Fibroblast of lung (primary cell): Measurements from ENCODE around the gene GRM6.

Experiments used
- CTCF ChIP-seq, 2 donors: IDR thresholded peaks in 1 of 2; conservative IDR thresholded peaks in 1 of 2; 1 replicate in 1 of 2; 2 replicates in 1 of 2; pipeline ENCODE4 v1.5.1; 2011 to 2012; ENCODE audit warnings: low read length in 2 of 2, control low read depth in 1 of 2, inconsistent platforms in 1 of 2, low read depth in 1 of 2, mild to moderate bottlenecking in 1 of 2
- EZH2 ChIP-seq: IDR thresholded peaks from 2 replicates; pipeline ENCODE4 v1.5.1; 2012; ENCODE audit warnings: low read length, control low read depth, mild to moderate bottlenecking; ENCODE audit errors: missing control alignments

GRCh38 chr5:178997191-178997590 lies 2.1 kb upstream of the GRM6 start:
- TF ChIP-seq CTCF (conservative IDR thresholded peaks at IDR 0.05 in 1 of 2, IDR thresholded peaks at IDR 0.05 in 1 of 2; ENCODE audit: low read depth in 1 of 2, low read length in 2 of 2) (no peak), EZH2 (no peak)
